Adipose tissue (tissue), 3 donors: ENCODE data around the gene B9D1. TPM values are rescaled to one million over a fixed set of nuclear protein-coding genes. Genes with fewer than 3 reads are reported as not detected.

ENCODE experiments used
- H3K27ac ChIP-seq: one replicate; pipeline ENCODE4 v1.5.1; 2013; ENCODE audit warnings: low read depth, low read length
- WGBS, 3 donors: extraction: QIAGEN DNeasy Blood & Tissue Kit; methylation state at CpG; one replicate each; pipeline ENCODE4 v1.1.7; 2013; 5-methylcytosine and 5-hydroxymethylcytosine counted together
- polyA plus RNA-seq, 3 donors: library from polyadenylated mRNA; stranded (reverse); fragments of 200-250 nt; gene quantifications; one replicate each; pipeline ENCODE4 v1.2.3, GENCODE V29; 2013
- donor health status: healthy with polysubstance abuse.
- donor health status: Bipolar disorder and iron deficiency.
- donor health status: healthy.

The B9D1 gene
- polyA plus RNA-seq, 3 donors: 8.1 to 10.6 (median 8.8) TPM

- H3K27ac ChIP-seq: no peak overlapping the region
- 80 to 90% (median 88%) methylated on average over 7 of the region's 7 CpGs for whole genome bisulfite sequencing, 3 donors
These were observed 17.5 kb downstream of the B9D1 start for GRCh38 chr17:19345067-19345460.

- no peak overlapping the region for H3K27ac ChIP-seq
- 76 to 92% (median 82%) methylated on average over 38 to 40 of the region's 40 CpGs for WGBS, 3 donors
These were observed 18.0 kb downstream of the B9D1 start for GRCh38 chr17:19344311-19345066.

GRCh38 chr17:19343671-19344151, 18.8 kb downstream of the B9D1 start:
- WGBS, 3 donors: 73 to 87% (median 73%) methylated on average over 13 of the region's 13 CpGs
- H3K27ac ChIP-seq: no peak overlapping the region

GRCh38 chr17:19343256-19343630, 19.3 kb downstream of the B9D1 start:
- no peak overlapping the region for H3K27ac ChIP-seq
- 85 to 90% (median 89%) methylated on average over 6 to 7 of the region's 7 CpGs for WGBS, 3 donors

GRCh38 chr17:19342611-19343255, 19.8 kb downstream of the B9D1 start:
- 72 to 75% (median 74%) methylated on average over 7 of the region's 7 CpGs for WGBS, 3 donors
- no peak overlapping the region for H3K27ac ChIP-seq

- no peak overlapping the region for H3K27ac ChIP-seq
- 59 to 74% (median 63%) methylated on average over 20 of the region's 20 CpGs for WGBS, 3 donors
These were observed 20.6 kb downstream of the B9D1 start for GRCh38 chr17:19341641-19342610.

GRCh38 chr17:19341211-19341631, 21.3 kb downstream of the B9D1 start:
- H3K27ac ChIP-seq: no peak overlapping the region
- WGBS, 3 donors: 64 to 66% (median 66%) methylated on average over 7 of the region's 7 CpGs

- 63 to 72% (median 71%) methylated on average over 2 of the region's 2 CpGs for WGBS, 3 donors
These were observed 23.1 kb downstream of the B9D1 start for GRCh38 chr17:19339341-19339815.

GRCh38 chr17:19338031-19338990, 24.2 kb downstream of the B9D1 start:
- WGBS, 3 donors: 40 to 78% (median 74%) methylated on average over 7 of the region's 7 CpGs
- no peak overlapping the region for H3K27ac ChIP-seq

More at GRCh38 chr17:19339341-19339815, 23.1 kb downstream of the B9D1 start:
- no peak overlapping the region for H3K27ac ChIP-seq

- WGBS, 3 donors: 57 to 73% (median 65%) methylated on average over 2 of the region's 2 CpGs
- H3K27ac ChIP-seq: no peak overlapping the region
These were observed 24.9 kb downstream of the B9D1 start for GRCh38 chr17:19337712-19338023.

- no peak overlapping the region for H3K27ac ChIP-seq
- 65 to 79% (median 75%) methylated on average over 21 of the region's 21 CpGs for WGBS, 3 donors
These were observed 25.4 kb downstream of the B9D1 start for GRCh38 chr17:19336938-19337711.

- 88 to 90% (median 90%) methylated on average over 18 of the region's 18 CpGs for WGBS, 3 donors
- no peak overlapping the region for H3K27ac ChIP-seq
These were observed 26.4 kb downstream of the B9D1 start for GRCh38 chr17:19335951-19336631.

- no peak overlapping the region for H3K27ac ChIP-seq
- 86 to 89% (median 89%) methylated on average over 6 of the region's 6 CpGs for WGBS, 3 donors
These were observed 28.2 kb downstream of the B9D1 start for GRCh38 chr17:19334331-19334730.

GRCh38 chr17:19333736-19334290, 28.7 kb downstream of the B9D1 start:
- H3K27ac ChIP-seq: no peak overlapping the region
- 88 to 92% (median 90%) methylated on average over 12 of the region's 12 CpGs for WGBS, 3 donors

- 91 to 94% (median 93%) methylated on average over 1 of the region's 1 CpG for WGBS, 3 donors
- no peak overlapping the region for H3K27ac ChIP-seq
These were observed 29.4 kb downstream of the B9D1 start for GRCh38 chr17:19333132-19333440.

GRCh38 chr17:19332371-19333131, 30.0 kb downstream of the B9D1 start:
- H3K27ac ChIP-seq: no peak overlapping the region
- 82 to 87% (median 84%) methylated on average over 6 of the region's 6 CpGs for WGBS, 3 donors
